ENCODE data around the gene URB1. TPM values are rescaled to one million over a fixed set of nuclear protein-coding genes. Genes with fewer than 3 reads are reported as not detected.

Gene URB1
- total RNA-seq, 2 donors from 2014 or later = 17.6 to 37.2 TPM

GRCh38 chr21:32414579-32415358 is 22.0 kb upstream of the URB1 start:
- Mint-ChIP-seq H3K27me3 (no peaks in the 10 kb centered on the region), H3K9me3 (no peaks in the 10 kb centered on the region), H3K27ac (peak overlapping the region; percentile 29), H3K4me1 (peaks cover 38% of the 10 kb centered on the region), H3K36me3 (ENCODE audit: low read depth) (peaks cover 20% of the 10 kb centered on the region), H3K4me3 (peak overlapping the region; percentile 92)
- ATAC-seq (replicated peaks) = no peak

GRCh38 chr21:32413697-32414578 is 21.1 kb upstream of the URB1 start:
- Mint-ChIP-seq H3K27ac (peak overlapping the region; percentile 82), H3K4me3 (peak overlapping the region; percentile 92), H3K4me1 (peaks cover 38% of the 10 kb centered on the region), H3K27me3 (no peaks in the 10 kb centered on the region), H3K9me3 (no peaks in the 10 kb centered on the region), H3K36me3 (ENCODE audit: low read depth) (peaks cover 20% of the 10 kb centered on the region)
- ATAC-seq (replicated peaks) = no peak

- ATAC-seq (replicated peaks) = no peak
- Mint-ChIP-seq H3K4me3 (peak overlapping the region; percentile 92), H3K27me3 (no peaks in the 10 kb centered on the region), H3K9me3 (no peaks in the 10 kb centered on the region), H3K36me3 (ENCODE audit: low read depth) (peaks cover 15% of the 10 kb centered on the region), H3K27ac (peak overlapping the region; percentile 82), H3K4me1 (peaks cover 44% of the 10 kb centered on the region)
Observed at GRCh38 chr21:32413015-32413504, 20.2 kb upstream of the URB1 start.

- ATAC-seq (replicated peaks) = peak; percentile 69
- Mint-ChIP-seq H3K27ac (peak within 1 kb of the TSS; percentile 97), H3K9me3 (no peaks in the 10 kb centered on the region), H3K36me3 (ENCODE audit: low read depth) (peaks cover 12% of the 10 kb centered on the region), H3K4me1 (peaks cover 44% of the 10 kb centered on the region), H3K4me3 (peak within 1 kb of the TSS; percentile 97), H3K27me3 (no peaks in the 10 kb centered on the region)
Observed at GRCh38 chr21:32412162-32413014, 19.6 kb upstream of the URB1 start, which contains the start of gene EVA1C. Gene EVA1C (plus strand): TSS chr21:32412706. CDS start chr21:32412854, 148 bp downstream.

GRCh38 chr21:32411350-32412161 is 18.7 kb upstream of the URB1 start:
- Mint-ChIP-seq H3K9me3 (no peaks in the 10 kb centered on the region), H3K4me1 (peaks cover 44% of the 10 kb centered on the region), H3K36me3 (ENCODE audit: low read depth) (peaks cover 12% of the 10 kb centered on the region), H3K4me3 (peak overlapping the region; percentile 97), H3K27me3 (no peaks in the 10 kb centered on the region), H3K27ac (peak overlapping the region; percentile 97)
- ATAC-seq (replicated peaks) = peak; percentile 76

- H3K36me3 Mint-ChIP-seq (ENCODE audit: low read depth) = peaks cover 10% of the 10 kb centered on the region
Observed at GRCh38 chr21:32410916-32411315, 18.1 kb upstream of the URB1 start.

GRCh38 chr21:32410291-32410690 is 17.5 kb upstream of the URB1 start:
- H3K4me1 Mint-ChIP-seq = peaks cover 37% of the 10 kb centered on the region

More at GRCh38 chr21:32410916-32411315, 18.1 kb upstream of the URB1 start:
- peaks cover 43% of the 10 kb centered on the region for H3K4me1 Mint-ChIP-seq
- H3K27me3 Mint-ChIP-seq = no peaks in the 10 kb centered on the region
- peak overlapping the region; percentile 97 for H3K27ac Mint-ChIP-seq
- H3K4me3 Mint-ChIP-seq = peak overlapping the region; percentile 97
- no peak for ATAC-seq (replicated peaks)
- H3K9me3 Mint-ChIP-seq = no peaks in the 10 kb centered on the region

GRCh38 chr21:32406405-32406804 is 13.6 kb upstream of the URB1 start:
- Mint-ChIP-seq H3K36me3 (ENCODE audit: low read depth) (peaks cover under 1% of the 10 kb centered on the region), H3K4me1 (peaks cover 18% of the 10 kb centered on the region), H3K27me3 (no peaks in the 10 kb centered on the region), H3K27ac (no peak overlapping the region), H3K9me3 (no peaks in the 10 kb centered on the region), H3K4me3 (no peak overlapping the region)
- ATAC-seq (replicated peaks) = no peak

More at GRCh38 chr21:32410291-32410690, 17.5 kb upstream of the URB1 start:
- no peak for ATAC-seq (replicated peaks)
- H3K27ac Mint-ChIP-seq = peak overlapping the region; percentile 97
- H3K27me3 Mint-ChIP-seq = no peaks in the 10 kb centered on the region
- peak overlapping the region; percentile 97 for H3K4me3 Mint-ChIP-seq
- peaks cover 5% of the 10 kb centered on the region for H3K36me3 Mint-ChIP-seq (ENCODE audit: low read depth)
- H3K9me3 Mint-ChIP-seq = no peaks in the 10 kb centered on the region

- H3K27ac Mint-ChIP-seq = no peak overlapping the region
- H3K4me1 Mint-ChIP-seq = peaks cover 3% of the 10 kb centered on the region
- H3K4me3 Mint-ChIP-seq = no peak overlapping the region
- no peaks in the 10 kb centered on the region for H3K9me3 Mint-ChIP-seq
- ATAC-seq (replicated peaks) = peak; percentile 87
- H3K36me3 Mint-ChIP-seq (ENCODE audit: low read depth) = no peaks in the 10 kb centered on the region
- no peaks in the 10 kb centered on the region for H3K27me3 Mint-ChIP-seq
Observed at GRCh38 chr21:32403201-32403777, 10.5 kb upstream of the URB1 start.

GRCh38 chr21:32393677-32394001 is 827 bp upstream of the URB1 start:
- Mint-ChIP-seq H3K36me3 (ENCODE audit: low read depth) (peaks cover 32% of the 10 kb centered on the region), H3K9me3 (no peaks in the 10 kb centered on the region), H3K27ac (peak overlapping the region; percentile 86), H3K4me1 (peaks cover 28% of the 10 kb centered on the region), H3K4me3 (peak overlapping the region; percentile 90), H3K27me3 (no peaks in the 10 kb centered on the region)
- ATAC-seq (replicated peaks) = no peak

GRCh38 chr21:32392299-32392879 is 423 bp downstream of the URB1 start:
- Mint-ChIP-seq H3K9me3 (no peaks in the 10 kb centered on the region), H3K27me3 (no peaks in the 10 kb centered on the region), H3K27ac (peak overlapping the region; percentile 86), H3K36me3 (ENCODE audit: low read depth) (peaks cover 42% of the 10 kb centered on the region), H3K4me1 (peaks cover 35% of the 10 kb centered on the region), H3K4me3 (peak overlapping the region; percentile 90)
- ATAC-seq (replicated peaks) = peak; percentile 28

GRCh38 chr21:32391755-32392154 is 1.1 kb downstream of the URB1 start:
- ATAC-seq (replicated peaks) = no peak
- H3K4me1 Mint-ChIP-seq = peaks cover 39% of the 10 kb centered on the region
- H3K4me3 Mint-ChIP-seq = peak overlapping the region; percentile 90
- peaks cover 48% of the 10 kb centered on the region for H3K36me3 Mint-ChIP-seq (ENCODE audit: low read depth)
- no peaks in the 10 kb centered on the region for H3K9me3 Mint-ChIP-seq
- H3K27me3 Mint-ChIP-seq = no peaks in the 10 kb centered on the region
- peak overlapping the region; percentile 86 for H3K27ac Mint-ChIP-seq
